ENCODE measurements around the gene OPRPN. TPM values are rescaled to one million over a fixed set of nuclear protein-coding genes. Genes with fewer than 3 reads are reported as not detected.

Gene OPRPN
- total RNA-seq, 3 donors from 2014 or later (not counting 1 experiment from before 2014, with no cell fraction given): not detected

DNA sequence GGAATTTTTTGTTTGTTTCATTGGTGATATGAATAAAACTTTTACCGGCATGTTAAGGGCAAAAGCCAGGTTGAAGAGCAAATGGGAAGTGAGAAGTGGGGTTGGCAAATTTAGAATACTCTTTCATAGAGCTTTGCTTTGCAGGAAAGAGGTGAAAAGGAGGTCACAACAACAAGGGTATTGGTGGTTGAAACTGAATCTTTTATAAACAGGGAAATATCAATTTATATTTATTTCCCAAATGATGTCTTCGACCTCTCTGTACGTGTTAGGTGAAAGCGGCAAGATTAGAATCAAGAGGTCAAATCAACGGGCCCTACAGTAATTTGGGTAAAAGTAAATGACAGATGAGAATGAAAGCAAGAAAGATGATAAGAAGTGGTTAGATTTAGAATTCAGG, 33.7 kb upstream of the OPRPN start:
- intact Hi-C loops (cut with micrococcal nuclease): no loop called here
- no peak overlapping the region for H3K27ac ChIP-seq (ENCODE audit: low read length)
- Mint-ChIP-seq H3K4me3 (no peak overlapping the region), H3K27me3 (ENCODE audit: low read depth in 2 of 2) (no peaks in the 10 kb centered on the region), H3K9me3 (peaks cover 3 to 4% of the 10 kb centered on the region in 2 donors), H3K36me3 (no peaks in the 10 kb centered on the region), H3K27ac (no peak overlapping the region), H3K4me1 (no peaks in the 10 kb centered on the region)
- no peaks in the 10 kb centered on the region for H3K4me1 ChIP-seq (ENCODE audit: control insufficient read depth, insufficient read depth, low read length)
- H3K27me3 ChIP-seq (ENCODE audit: control insufficient read depth, insufficient read depth, low read length): no peaks in the 10 kb centered on the region
- H3K9me3 ChIP-seq (ENCODE audit: control insufficient read depth, insufficient read depth, low read length): no peaks in the 10 kb centered on the region
- WGBS (ENCODE audit: insufficient coverage): 95% methylated on average over 5 of the region's 5 CpGs
- no peak for TF ChIP-seq CTCF (IDR thresholded peaks at IDR 0.05)
- H3K4me3 ChIP-seq (ENCODE audit: low read length): no peak overlapping the region
- ATAC-seq (no peak), DNase-seq (no peak)
- no peaks in the 10 kb centered on the region for H3K36me3 ChIP-seq (ENCODE audit: control insufficient read depth, insufficient read depth, low read length)

DNA sequence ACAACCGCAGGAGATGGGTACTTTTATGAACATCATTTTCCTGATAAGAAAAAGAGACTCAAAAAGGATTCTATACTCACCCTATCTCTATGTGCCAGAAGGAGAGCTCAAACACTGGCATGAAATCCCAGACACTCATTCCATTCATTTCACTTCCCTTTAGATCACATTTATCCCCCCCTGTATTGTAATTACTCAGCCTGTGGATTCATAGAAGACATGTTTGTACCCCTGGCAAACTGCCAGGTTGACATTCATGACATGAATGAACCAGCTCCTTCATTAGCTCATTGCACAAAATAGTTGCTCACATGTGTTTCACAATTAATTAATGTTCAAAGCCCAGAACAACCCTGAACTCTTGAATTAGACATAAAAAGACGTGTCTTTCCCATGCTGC, 32.3 kb upstream of the OPRPN start:
- Histone ChIP-seq H3K27ac (ENCODE audit: low read length) (no peak overlapping the region), H3K4me1 (ENCODE audit: control insufficient read depth, insufficient read depth, low read length) (no peaks in the 10 kb centered on the region), H3K36me3 (ENCODE audit: control insufficient read depth, insufficient read depth, low read length) (no peaks in the 10 kb centered on the region), H3K9me3 (ENCODE audit: control insufficient read depth, insufficient read depth, low read length) (no peaks in the 10 kb centered on the region), H3K4me3 (ENCODE audit: low read length) (no peak overlapping the region), H3K27me3 (ENCODE audit: control insufficient read depth, insufficient read depth, low read length) (no peaks in the 10 kb centered on the region)
- DNase-seq (no peak), ATAC-seq (no peak)
- no peaks in the 10 kb centered on the region for H3K27me3 Mint-ChIP-seq (ENCODE audit: low read depth in 2 of 2)
- no peak overlapping the region for H3K27ac Mint-ChIP-seq
- H3K4me3 Mint-ChIP-seq: no peak overlapping the region
- peaks cover 3 to 4% of the 10 kb centered on the region in 2 donors for H3K9me3 Mint-ChIP-seq
- no peaks in the 10 kb centered on the region for H3K4me1 Mint-ChIP-seq
- H3K36me3 Mint-ChIP-seq: no peaks in the 10 kb centered on the region
- intact Hi-C loops (cut with micrococcal nuclease): no loop called here
- TF ChIP-seq CTCF (IDR thresholded peaks at IDR 0.05): no peak
- 84% methylated on average over 2 of the region's 2 CpGs for WGBS (ENCODE audit: insufficient coverage)

DNA sequence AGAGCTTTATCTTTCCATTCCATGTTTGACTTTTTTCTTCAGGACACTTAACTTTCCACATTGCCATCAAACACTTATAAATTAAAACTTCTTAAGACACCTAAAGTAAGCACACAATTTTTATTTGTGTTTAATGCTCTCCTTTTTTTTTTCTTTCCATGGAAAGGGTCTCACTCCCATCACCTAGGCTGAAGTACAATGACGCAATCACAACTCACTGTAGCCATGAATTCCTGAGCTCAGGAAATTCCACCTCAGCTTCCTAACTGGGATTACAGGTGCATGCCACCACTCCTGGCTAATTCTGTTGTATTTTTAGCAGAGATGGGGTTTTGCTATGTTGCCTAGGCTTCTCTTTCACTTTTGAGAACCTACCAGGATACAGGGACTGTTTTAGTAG, 29.9 kb upstream of the OPRPN start:
- DNase-seq (no peak), ATAC-seq (no peak)
- H3K27me3 ChIP-seq (ENCODE audit: control insufficient read depth, insufficient read depth, low read length): no peaks in the 10 kb centered on the region
- H3K9me3 ChIP-seq (ENCODE audit: control insufficient read depth, insufficient read depth, low read length): no peaks in the 10 kb centered on the region
- Mint-ChIP-seq H3K4me3 (no peak overlapping the region), H3K36me3 (no peaks in the 10 kb centered on the region), H3K9me3 (peaks cover 3 to 7% of the 10 kb centered on the region in 2 donors), H3K4me1 (no peaks in the 10 kb centered on the region), H3K27me3 (ENCODE audit: low read depth in 2 of 2) (no peaks in the 10 kb centered on the region), H3K27ac (no peak overlapping the region)
- no peaks in the 10 kb centered on the region for H3K4me1 ChIP-seq (ENCODE audit: control insufficient read depth, insufficient read depth, low read length)
- intact Hi-C loops (cut with micrococcal nuclease): no loop called here
- no peak overlapping the region for H3K27ac ChIP-seq (ENCODE audit: low read length)
- H3K4me3 ChIP-seq (ENCODE audit: low read length): no peak overlapping the region
- TF ChIP-seq CTCF (IDR thresholded peaks at IDR 0.05): no peak
- no peaks in the 10 kb centered on the region for H3K36me3 ChIP-seq (ENCODE audit: control insufficient read depth, insufficient read depth, low read length)
- 100% methylated on average over 1 of the region's 1 CpG for WGBS (ENCODE audit: insufficient coverage)

DNA sequence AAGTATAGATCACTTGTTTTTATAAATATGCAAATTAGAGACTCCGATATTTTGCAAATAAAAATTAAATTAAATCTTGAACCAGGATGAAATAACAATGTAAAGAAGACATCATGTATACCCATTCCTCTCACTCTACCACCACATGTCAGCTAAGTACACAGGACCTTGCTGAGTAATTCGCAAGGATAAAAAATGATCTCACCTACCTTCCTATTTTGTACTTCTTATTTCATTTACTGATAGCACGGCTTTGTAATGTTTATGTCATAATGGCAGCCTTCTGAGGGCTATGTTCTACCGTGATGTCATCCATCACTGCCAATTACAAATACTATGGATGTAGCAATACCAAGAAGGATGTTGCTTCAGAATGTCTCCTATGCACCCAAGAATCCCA, 25.8 kb upstream of the OPRPN start:
- H3K36me3 ChIP-seq (ENCODE audit: control insufficient read depth, insufficient read depth, low read length): no peaks in the 10 kb centered on the region
- ATAC-seq: no peak
- no peak for DNase-seq
- H3K4me3 ChIP-seq (ENCODE audit: low read length): no peak overlapping the region
- Mint-ChIP-seq H3K9me3 (peaks cover 0 to 16% of the 10 kb centered on the region in 2 donors), H3K4me3 (no peak overlapping the region), H3K36me3 (no peaks in the 10 kb centered on the region), H3K27me3 (ENCODE audit: low read depth in 2 of 2) (no peaks in the 10 kb centered on the region), H3K27ac (no peak overlapping the region), H3K4me1 (no peaks in the 10 kb centered on the region)
- H3K27ac ChIP-seq (ENCODE audit: low read length): no peak overlapping the region
- no peaks in the 10 kb centered on the region for H3K9me3 ChIP-seq (ENCODE audit: control insufficient read depth, insufficient read depth, low read length)
- intact Hi-C loops (cut with micrococcal nuclease): no loop called here
- no peaks in the 10 kb centered on the region for H3K4me1 ChIP-seq (ENCODE audit: control insufficient read depth, insufficient read depth, low read length)
- no peak for TF ChIP-seq CTCF (IDR thresholded peaks at IDR 0.05)
- H3K27me3 ChIP-seq (ENCODE audit: control insufficient read depth, insufficient read depth, low read length): no peaks in the 10 kb centered on the region
- WGBS (ENCODE audit: insufficient coverage): 93% methylated on average over 3 of the region's 4 CpGs

Measured in natural killer cell (primary cell).